ENCODE results near the gene AKT3.

GRCh38 chr1:243739335-243740003 is 110.6 kb downstream of the AKT3 start:
- TF ChIP-seq TAF1 (IDR thresholded peaks at IDR 0.05; ENCODE audit: borderline replicate concordance, insufficient read depth, low read length): no peak
- no peak for TF ChIP-seq REST (IDR thresholded peaks at IDR 0.05; ENCODE audit: insufficient read depth in 1 of 2, low read depth in 2 of 2, low read length in 2 of 2)
